Stomach (tissue), 9 donors: Measurements from ENCODE around the gene STEAP2. TPM values are rescaled to one million over a fixed set of nuclear protein-coding genes. Genes with fewer than 3 reads are reported as not detected.
A peak's percentile ranks its signal among the peaks of the same experiment; 100 is the strongest.

Source experiments
- DNase-seq, 2 donors: peaks; one replicate each; pipeline versions ENCODE4 v3.0.0 to v3.0.0-alpha.2; 2013 to 2019
- H3K27ac ChIP-seq, 5 donors: fragments of 200-600 bp in 4 of 5; sonication (generic) in 4 of 5; one replicate each; pipeline ENCODE4 v1.5.1; 2013 to 2019; ENCODE audit warnings: mild to moderate bottlenecking in 1 of 5, moderate library complexity in 1 of 5
- H3K27me3 ChIP-seq, 3 donors: fragments of 200-600 bp; sonication (generic); one replicate each; pipeline ENCODE4 v1.5.1; 2017 to 2019; ENCODE audit warnings: mixed run types in 1 of 3
- H3K36me3 ChIP-seq, 4 donors: fragments of 200-600 bp; sonication (generic); 1 replicate in 3 of 4; 2 replicates in 1 of 4; pipeline ENCODE4 v1.5.1; 2016 to 2019
- H3K4me1 ChIP-seq, 4 donors: fragments of 200-600 bp; sonication (generic); one replicate each; pipeline ENCODE4 v1.5.1; 2016 to 2019
- H3K4me3 ChIP-seq, 4 donors: fragments of 200-600 bp; sonication (generic) in 3 of 4; one replicate each; pipeline ENCODE4 v1.5.1; 2016 to 2019; ENCODE audit warnings: mild to moderate bottlenecking in 1 of 4
- H3K9me3 ChIP-seq, 4 donors: fragments of 200-600 bp; sonication (generic); one replicate each; pipeline ENCODE4 v1.5.1; 2016 to 2019
- CTCF ChIP-seq, 7 experiments: fragments of 450-650 bp in 4 of 7; fragments of 200-600 bp in 3 of 7; sonication (generic) in 3 of 7; IDR thresholded peaks; one replicate each; pipeline ENCODE4 v1.5.1; 2016 to 2019; ENCODE audit warnings: antibody characterized with exemption in 7 of 7, control low read depth in 2 of 7, mild to moderate bottlenecking in 1 of 7
- EP300 ChIP-seq: sonication (generic); formaldehyde crosslinking; IDR thresholded peaks from one replicate; pipeline ENCODE4 v1.6.1; 2017; ENCODE audit warnings: antibody characterized with exemption
- POLR2A ChIP-seq, 4 donors: fragments of 450-650 bp; IDR thresholded peaks; one replicate each; pipeline ENCODE4 v1.6.1; 2016; ENCODE audit warnings: antibody characterized with exemption in 4 of 4, control low read depth in 2 of 4, mild to moderate bottlenecking in 1 of 4, moderate library complexity in 1 of 4
- POLR2AphosphoS5 ChIP-seq, 3 donors: sonication (generic); formaldehyde crosslinking; IDR thresholded peaks; one replicate each; pipeline ENCODE4 v1.6.1; 2016; ENCODE audit warnings: antibody characterized with exemption in 3 of 3
- WGBS, 5 donors: extraction: QIAGEN DNeasy Blood & Tissue Kit in 3 of 5; methylation state at CpG; one replicate each; pipeline versions ENCODE4 v1.1.5 to v1.1.7; 2013 to 2018; 5-methylcytosine and 5-hydroxymethylcytosine counted together
- intact Hi-C: fragments of 100-400 bp; cut with DNase I; formaldehyde crosslinking; loops from one replicate; pipeline ENCODE4 v1.15.1; 2023; ENCODE audit warnings: low total_unique reads
- polyA plus RNA-seq, 3 donors: library from polyadenylated mRNA; stranded (reverse); fragments of 200-250 nt; gene quantifications; one replicate each; pipeline ENCODE4 v1.2.3, GENCODE V29; 2013
- total RNA-seq, 5 donors: library from RNA; depleted of rRNA; stranded (reverse); fragments of >200 nt; gene quantifications; one replicate each; pipeline versions ENCODE4 v1.1.0 to v1.2.3, GENCODE V29; 2014 to 2016
- donor health status: healthy with polysubstance abuse.
- donor health status: Bipolar disorder and iron deficiency.
- donor health status: healthy.

Gene STEAP2
- total and polyA plus RNA-seq, 8 donors = 0.92 to 52.7 (median 8.9) TPM

DNA sequence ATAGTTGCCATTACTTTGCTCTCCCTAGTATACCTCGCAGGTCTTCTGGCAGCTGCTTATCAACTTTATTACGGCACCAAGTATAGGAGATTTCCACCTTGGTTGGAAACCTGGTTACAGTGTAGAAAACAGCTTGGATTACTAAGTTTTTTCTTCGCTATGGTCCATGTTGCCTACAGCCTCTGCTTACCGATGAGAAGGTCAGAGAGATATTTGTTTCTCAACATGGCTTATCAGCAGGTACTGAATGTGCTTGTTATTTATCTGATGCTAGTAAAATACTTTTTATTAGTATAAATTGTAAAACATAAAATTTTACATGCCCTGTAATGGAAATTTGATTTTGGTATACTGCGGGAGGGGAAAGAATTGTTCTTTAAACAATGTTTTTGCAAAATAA is 15.7 kb downstream of the STEAP2 start:
- no peak for DNase-seq
- WGBS, 5 donors = 48 to 74% (median 63%) methylated on average over 5 of the region's 5 CpGs

GRCh38 chr7:90229682-90230081 is 18.1 kb downstream of the STEAP2 start:
- no peaks in the 10 kb centered on the region for H3K9me3 ChIP-seq
- H3K36me3 ChIP-seq = peaks cover 0 to 7% (median 0%) of the 10 kb centered on the region in 4 donors
- H3K4me3 ChIP-seq = peak overlapping the region in 2 of 4 donors; percentile 5 to 16
- peak in 1 of 2 donors; percentile 65 for DNase-seq
- H3K27me3 ChIP-seq = no peaks in the 10 kb centered on the region
- TF ChIP-seq POLR2AphosphoS5 (IDR thresholded peaks at IDR 0.05) = peak in 2 of 3 donors; percentile 59 to 64
- TF ChIP-seq EP300 = no peak
- TF ChIP-seq CTCF (IDR thresholded peaks at IDR 0.05) = no peak
- no peak for TF ChIP-seq POLR2A (IDR thresholded peaks at IDR 0.05)
- H3K4me1 ChIP-seq = peaks cover 0 to 31% (median 13%) of the 10 kb centered on the region in 4 donors
- intact Hi-C loops = no loop called here
- 30 to 66% (median 43%) methylated on average over 2 of the region's 2 CpGs for WGBS, 5 donors
- H3K27ac ChIP-seq = peak overlapping the region in 3 of 5 donors; percentile 64 to 77 (median 66)

More for the DNA sequence above, 15.7 kb downstream of the STEAP2 start:
- no peak overlapping the region for H3K27ac ChIP-seq
- intact Hi-C loops = no loop called here
- no peaks in the 10 kb centered on the region for H3K27me3 ChIP-seq
- peaks cover 0 to 20% (median 10%) of the 10 kb centered on the region in 4 donors for H3K4me1 ChIP-seq
- TF ChIP-seq POLR2AphosphoS5 (IDR thresholded peaks at IDR 0.05) (no peak), CTCF (IDR thresholded peaks at IDR 0.05) (no peak), EP300 (no peak), POLR2A (IDR thresholded peaks at IDR 0.05) (no peak)
- H3K9me3 ChIP-seq = no peaks in the 10 kb centered on the region
- peaks cover 0 to 7% (median 0%) of the 10 kb centered on the region in 4 donors for H3K36me3 ChIP-seq
- no peak overlapping the region for H3K4me3 ChIP-seq

- DNase-seq = no peak
- Histone ChIP-seq H3K36me3 (peaks cover 0 to 7% (median 0%) of the 10 kb centered on the region in 4 donors), H3K27ac (peak overlapping the region in 3 of 5 donors; percentile 64 to 77 (median 66)), H3K9me3 (no peaks in the 10 kb centered on the region), H3K4me3 (peak overlapping the region in 2 of 4 donors; percentile 5 to 28), H3K27me3 (no peaks in the 10 kb centered on the region), H3K4me1 (peaks cover 0 to 31% (median 13%) of the 10 kb centered on the region in 4 donors)
- TF ChIP-seq EP300 (no peak), POLR2A (IDR thresholded peaks at IDR 0.05) (no peak), POLR2AphosphoS5 (IDR thresholded peaks at IDR 0.05) (no peak), CTCF (IDR thresholded peaks at IDR 0.05) (no peak)
- WGBS, 5 donors = 62 to 82% (median 72%) methylated on average over 2 of the region's 2 CpGs
- intact Hi-C loops = no loop called here
Measured at GRCh38 chr7:90230834-90231233, 19.3 kb downstream of the STEAP2 start.

DNA sequence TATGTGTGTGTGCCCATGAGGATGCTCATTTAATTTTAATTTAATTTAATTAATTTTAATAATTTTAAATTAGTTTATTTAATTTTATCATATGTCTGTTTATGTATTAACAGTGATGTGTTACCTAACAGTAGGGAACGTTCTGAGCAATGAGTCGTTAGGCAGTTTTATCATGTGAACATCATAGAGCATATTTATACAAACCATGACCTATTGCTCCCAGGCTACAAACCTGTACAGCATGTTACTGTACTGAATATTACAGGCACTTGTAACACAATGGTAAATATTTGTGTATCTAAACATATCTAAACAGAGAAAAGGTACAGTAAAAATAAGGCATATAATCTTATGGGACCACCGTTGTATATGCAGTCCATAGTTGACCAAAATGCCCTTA is 19.8 kb downstream of the STEAP2 start:
- H3K27ac ChIP-seq = peak overlapping the region in 1 of 5 donors; percentile 77
- peak overlapping the region in 1 of 4 donors; percentile 5 for H3K4me3 ChIP-seq
- TF ChIP-seq POLR2AphosphoS5 (IDR thresholded peaks at IDR 0.05) = peak in 2 of 3 donors; percentile 23 to 63
- no peak for TF ChIP-seq CTCF (IDR thresholded peaks at IDR 0.05)

More for the DNA sequence above, 19.8 kb downstream of the STEAP2 start:
- Histone ChIP-seq H3K9me3 (no peaks in the 10 kb centered on the region), H3K4me1 (peaks cover 0 to 31% (median 13%) of the 10 kb centered on the region in 4 donors), H3K36me3 (peaks cover 0 to 7% (median 0%) of the 10 kb centered on the region in 4 donors), H3K27me3 (no peaks in the 10 kb centered on the region)
- WGBS, 5 donors = 24 to 54% (median 46%) methylated on average over 3 of the region's 3 CpGs
- DNase-seq = peak in 1 of 2 donors; percentile 63
- intact Hi-C loops = no loop called here
